Osteoblast (primary cell): ENCODE results near the gene BNIP5. TPM values are rescaled to one million over a fixed set of nuclear protein-coding genes. Genes with fewer than 3 reads are reported as not detected.

ENCODE experiments used
- DNase-seq: peaks from one replicate; pipeline ENCODE4 v3.0.0; 2011; ENCODE audit warnings: low spot score, mixed read lengths; ENCODE audit not compliant: insufficient read length; ENCODE audit errors: missing footprints
- H2AFZ ChIP-seq: 2 replicates; pipeline ENCODE4 v1.6.0; 2011; ENCODE audit warnings: mild to moderate bottlenecking, low read length
- H3K27ac ChIP-seq: 2 replicates; pipeline ENCODE4 v1.5.1; 2011; ENCODE audit warnings: mild to moderate bottlenecking, low read depth, low read length, moderate library complexity
- H3K27me3 ChIP-seq: 2 replicates; pipeline ENCODE4 v1.6.0; 2012; ENCODE audit warnings: mild to moderate bottlenecking, control low read depth, inconsistent platforms, low read length, moderate library complexity; ENCODE audit not compliant: insufficient read depth
- H3K36me3 ChIP-seq: 2 replicates; pipeline ENCODE4 v1.5.1; 2011; ENCODE audit warnings: mild to moderate bottlenecking, low read length, control low read depth, moderate library complexity; ENCODE audit not compliant: insufficient read depth
- H3K4me1 ChIP-seq: 2 replicates; pipeline ENCODE4 v1.5.1; 2011; ENCODE audit warnings: mild to moderate bottlenecking, low read length, control low read depth, moderate library complexity; ENCODE audit not compliant: insufficient read depth
- H3K4me2 ChIP-seq: 2 replicates; pipeline ENCODE4 v1.6.0; 2011; ENCODE audit warnings: mild to moderate bottlenecking, low read length; ENCODE audit not compliant: insufficient read depth
- H3K4me3 ChIP-seq: fragments of 200-600 bp; sonication (generic); 3 replicates; pipeline ENCODE4 v1.5.1; 2012; ENCODE audit warnings: mild to moderate bottlenecking, low read length, inconsistent platforms; ENCODE audit not compliant: insufficient read depth
- H3K79me2 ChIP-seq: 2 replicates; pipeline ENCODE4 v1.6.0; 2012; ENCODE audit warnings: mild to moderate bottlenecking, low read length, control low read depth, inconsistent platforms; ENCODE audit not compliant: insufficient read depth
- H3K9me3 ChIP-seq: 2 replicates; pipeline ENCODE4 v1.5.1; 2011; ENCODE audit warnings: low read depth, low read length, control low read depth
- H4K20me1 ChIP-seq: 2 replicates; pipeline ENCODE4 v1.6.0; 2012; ENCODE audit warnings: mild to moderate bottlenecking, low read length, control low read depth; ENCODE audit not compliant: insufficient read depth
- total RNA-seq: library from RNA; depleted of rRNA; stranded (reverse); fragments of >200 nt; gene quantifications from 2 replicates; pipeline ENCODE4 v1.2.3, GENCODE V29; 2012
- TF ChIP-seq, protein P1 (sequence below): IDR thresholded peaks from 2 replicates; pipeline ENCODE4 v1.5.1; 2011; ENCODE audit warnings: mild to moderate bottlenecking, low read depth, low read length, moderate library complexity; ENCODE audit errors: extremely low read depth

BNIP5 gene
- total RNA-seq, 1 donor, result not detected

DNA sequence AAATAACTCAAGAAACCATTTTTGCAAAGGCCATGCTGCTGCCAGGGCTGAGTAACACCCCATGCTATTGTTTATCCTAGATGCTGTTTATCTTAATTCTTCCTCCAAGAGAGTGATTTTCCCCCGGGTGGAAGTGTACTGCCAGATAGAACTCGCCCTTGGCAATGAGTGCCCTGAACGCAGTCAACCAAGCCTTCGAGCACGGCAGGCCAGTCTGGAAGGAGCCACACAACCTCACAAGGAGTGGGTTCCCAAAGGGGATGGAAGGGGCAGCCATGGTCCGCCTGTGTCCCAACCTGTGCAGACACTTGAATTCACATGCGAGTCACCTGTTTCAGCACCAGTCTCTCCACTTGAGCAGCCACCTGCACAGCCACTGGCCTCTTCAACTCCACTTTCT is 34.9 kb downstream of the BNIP5 start:
- peak overlapping the region; percentile 10 for H3K27ac ChIP-seq
- H2AFZ ChIP-seq, result no peak overlapping the region
- H3K4me3 ChIP-seq, result no peak overlapping the region
- no peaks in the 10 kb centered on the region for H4K20me1 ChIP-seq
- no peaks in the 10 kb centered on the region for H3K79me2 ChIP-seq
- no peak overlapping the region for H3K4me2 ChIP-seq
- H3K27me3 ChIP-seq, result peaks cover 7% of the 10 kb centered on the region
- H3K36me3 ChIP-seq, result no peaks in the 10 kb centered on the region
- TF ChIP-seq, protein P1, sequence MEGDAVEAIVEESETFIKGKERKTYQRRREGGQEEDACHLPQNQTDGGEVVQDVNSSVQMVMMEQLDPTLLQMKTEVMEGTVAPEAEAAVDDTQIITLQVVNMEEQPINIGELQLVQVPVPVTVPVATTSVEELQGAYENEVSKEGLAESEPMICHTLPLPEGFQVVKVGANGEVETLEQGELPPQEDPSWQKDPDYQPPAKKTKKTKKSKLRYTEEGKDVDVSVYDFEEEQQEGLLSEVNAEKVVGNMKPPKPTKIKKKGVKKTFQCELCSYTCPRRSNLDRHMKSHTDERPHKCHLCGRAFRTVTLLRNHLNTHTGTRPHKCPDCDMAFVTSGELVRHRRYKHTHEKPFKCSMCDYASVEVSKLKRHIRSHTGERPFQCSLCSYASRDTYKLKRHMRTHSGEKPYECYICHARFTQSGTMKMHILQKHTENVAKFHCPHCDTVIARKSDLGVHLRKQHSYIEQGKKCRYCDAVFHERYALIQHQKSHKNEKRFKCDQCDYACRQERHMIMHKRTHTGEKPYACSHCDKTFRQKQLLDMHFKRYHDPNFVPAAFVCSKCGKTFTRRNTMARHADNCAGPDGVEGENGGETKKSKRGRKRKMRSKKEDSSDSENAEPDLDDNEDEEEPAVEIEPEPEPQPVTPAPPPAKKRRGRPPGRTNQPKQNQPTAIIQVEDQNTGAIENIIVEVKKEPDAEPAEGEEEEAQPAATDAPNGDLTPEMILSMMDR, result no peak
- DNase-seq, result no peak
- H3K4me1 ChIP-seq, result peaks cover 12% of the 10 kb centered on the region
- H3K9me3 ChIP-seq, result no peaks in the 10 kb centered on the region

DNA sequence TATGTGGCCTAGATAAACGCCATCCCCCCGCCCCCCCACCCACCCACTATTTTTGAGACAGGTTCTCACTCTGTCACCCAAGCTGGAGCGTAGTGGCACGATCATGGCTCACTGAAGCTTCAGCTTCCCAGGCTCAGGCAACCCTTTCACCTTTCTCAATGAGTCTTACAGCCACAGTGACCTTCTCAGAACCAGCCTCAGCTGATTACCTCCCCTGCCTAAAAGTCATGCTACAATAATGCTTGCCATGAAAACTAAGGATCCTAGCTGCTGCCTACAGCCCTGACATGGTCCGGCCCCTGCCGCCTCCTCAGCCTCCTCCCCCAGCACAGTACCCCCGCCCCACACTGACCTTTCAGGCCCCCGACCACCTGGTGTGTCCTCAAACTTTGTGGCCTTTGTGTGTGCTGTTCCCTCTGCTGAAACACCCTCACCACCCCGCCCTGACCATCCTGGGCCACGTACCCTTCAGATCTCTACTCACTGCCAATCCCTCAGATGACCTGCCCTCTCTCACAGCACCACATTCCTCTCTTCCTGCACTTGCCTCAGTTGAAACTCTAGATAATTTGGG is 35.5 kb downstream of the BNIP5 start:
- H3K9me3 ChIP-seq, result no peaks in the 10 kb centered on the region
- peaks cover 9% of the 10 kb centered on the region for H3K27me3 ChIP-seq
- H3K79me2 ChIP-seq, result no peaks in the 10 kb centered on the region
- H3K4me1 ChIP-seq, result peaks cover 14% of the 10 kb centered on the region
- H3K4me3 ChIP-seq, result no peak overlapping the region
- peak overlapping the region; percentile 10 for H3K27ac ChIP-seq
- no peak overlapping the region for H3K4me2 ChIP-seq
- H2AFZ ChIP-seq, result no peak overlapping the region
- TF ChIP-seq, protein P1, result no peak
- H4K20me1 ChIP-seq, result no peaks in the 10 kb centered on the region
- no peak for DNase-seq
- H3K36me3 ChIP-seq, result no peaks in the 10 kb centered on the region

DNA sequence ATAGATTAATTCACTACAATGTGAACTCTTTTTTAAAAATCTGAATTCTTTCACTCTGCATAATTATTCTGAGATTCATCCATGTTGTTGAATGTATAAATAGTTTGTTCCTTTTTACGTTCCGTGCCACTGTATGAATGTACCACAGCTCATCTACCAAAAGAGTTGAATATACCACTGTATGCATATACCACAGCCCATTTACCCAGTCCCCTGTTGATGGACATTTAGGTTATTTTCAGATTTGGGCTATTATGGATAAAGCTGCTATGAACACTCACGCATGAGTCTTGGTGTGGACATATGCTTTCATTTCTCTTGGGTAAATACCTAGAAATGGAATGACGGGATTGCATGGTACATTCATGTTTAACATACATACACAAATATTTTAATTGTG is 38.7 kb downstream of the BNIP5 start:
- H3K4me3 ChIP-seq, result no peak overlapping the region
- H3K9me3 ChIP-seq, result no peaks in the 10 kb centered on the region
- H3K36me3 ChIP-seq, result no peaks in the 10 kb centered on the region
- TF ChIP-seq, protein P1, result no peak
- H3K4me1 ChIP-seq, result peaks cover 14% of the 10 kb centered on the region
- peaks cover 9% of the 10 kb centered on the region for H3K27me3 ChIP-seq
- no peak for DNase-seq
- no peak overlapping the region for H3K4me2 ChIP-seq
- H4K20me1 ChIP-seq, result no peaks in the 10 kb centered on the region
- H3K27ac ChIP-seq, result no peak overlapping the region
- no peak overlapping the region for H2AFZ ChIP-seq
- no peaks in the 10 kb centered on the region for H3K79me2 ChIP-seq

DNA sequence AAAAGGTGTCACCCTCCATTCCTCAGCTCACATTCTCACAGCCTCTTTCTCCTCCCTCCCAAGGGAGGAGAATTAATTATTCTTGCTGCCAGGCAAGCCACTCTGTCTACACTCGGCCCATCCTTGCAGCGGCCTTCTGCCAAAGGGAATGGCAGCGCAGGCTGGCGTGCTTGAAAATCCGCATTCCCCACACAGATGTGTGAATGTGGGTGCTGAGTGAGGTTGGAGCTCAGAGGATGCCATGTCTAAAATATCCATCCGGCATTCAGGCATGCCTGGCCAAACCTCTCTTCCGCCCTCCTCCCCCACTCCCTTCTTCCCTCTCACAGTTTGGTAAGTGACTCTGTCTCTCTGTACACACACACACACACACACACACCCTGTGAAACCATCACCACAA is 39.2 kb downstream of the BNIP5 start:
- no peak overlapping the region for H3K4me3 ChIP-seq
- H3K36me3 ChIP-seq, result no peaks in the 10 kb centered on the region
- TF ChIP-seq, protein P1, result no peak
- peaks cover 9% of the 10 kb centered on the region for H3K27me3 ChIP-seq
- no peaks in the 10 kb centered on the region for H3K79me2 ChIP-seq
- no peak overlapping the region for H3K4me2 ChIP-seq
- no peak overlapping the region for H2AFZ ChIP-seq
- no peak overlapping the region for H3K27ac ChIP-seq
- no peaks in the 10 kb centered on the region for H4K20me1 ChIP-seq
- DNase-seq, result no peak
- peaks cover 14% of the 10 kb centered on the region for H3K4me1 ChIP-seq
- no peaks in the 10 kb centered on the region for H3K9me3 ChIP-seq
